Stomach (tissue), 4 donors: ENCODE measurements around the gene KRTAP5-3.

Experiments
- CTCF ChIP-seq, 7 experiments: fragments of 450-650 bp in 4 of 7; fragments of 200-600 bp in 3 of 7; sonication (generic) in 3 of 7; IDR thresholded peaks; one replicate each; pipeline ENCODE4 v1.5.1; 2016 to 2019; ENCODE audit warnings: antibody characterized with exemption in 7 of 7, control low read depth in 2 of 7, mild to moderate bottlenecking in 1 of 7
- EP300 ChIP-seq: sonication (generic); formaldehyde crosslinking; IDR thresholded peaks from one replicate; pipeline ENCODE4 v1.6.1; 2017; ENCODE audit warnings: antibody characterized with exemption

DNA sequence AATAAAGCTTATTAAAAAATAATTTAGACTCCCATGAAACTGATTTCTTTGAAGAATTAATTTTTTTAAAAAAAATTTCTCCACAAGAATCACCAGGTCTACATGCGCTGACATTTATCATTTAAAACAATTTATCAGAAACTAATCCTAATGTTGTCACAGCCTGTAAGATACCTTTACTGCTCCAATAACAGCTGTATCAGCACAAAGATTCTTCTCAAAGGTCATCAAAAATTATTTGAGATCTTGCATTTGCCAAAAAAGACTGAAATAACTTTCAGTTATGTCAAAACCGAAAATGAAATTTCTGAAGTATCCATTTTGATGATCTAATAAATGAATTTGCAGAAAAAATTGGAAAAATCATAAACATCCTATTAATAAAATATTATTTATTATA lies 29.4 kb upstream of the KRTAP5-3 start:
- TF ChIP-seq EP300 (no peak), CTCF (IDR thresholded peaks at IDR 0.05) (no peak)
